Measurements from ENCODE around the gene GRK2. TPM values are rescaled to one million over a fixed set of nuclear protein-coding genes. Genes with fewer than 3 reads are reported as not detected.

GRK2 gene
- total RNA-seq, 3 donors from 2014 or later, result 41.1 to 52.8 (median 52.1) TPM

GRCh38 chr11:67280341-67280787 is 14.1 kb downstream of the GRK2 start:
- intact Hi-C loops (cut with DNase I; ENCODE audit: low total_unique reads), result no loop called here
- TF ChIP-seq POLR2A (IDR thresholded peaks at IDR 0.05) (no peak), POLR2AphosphoS5 (IDR thresholded peaks at IDR 0.05) (no peak)
- TF ChIP-seq, protein P1, sequence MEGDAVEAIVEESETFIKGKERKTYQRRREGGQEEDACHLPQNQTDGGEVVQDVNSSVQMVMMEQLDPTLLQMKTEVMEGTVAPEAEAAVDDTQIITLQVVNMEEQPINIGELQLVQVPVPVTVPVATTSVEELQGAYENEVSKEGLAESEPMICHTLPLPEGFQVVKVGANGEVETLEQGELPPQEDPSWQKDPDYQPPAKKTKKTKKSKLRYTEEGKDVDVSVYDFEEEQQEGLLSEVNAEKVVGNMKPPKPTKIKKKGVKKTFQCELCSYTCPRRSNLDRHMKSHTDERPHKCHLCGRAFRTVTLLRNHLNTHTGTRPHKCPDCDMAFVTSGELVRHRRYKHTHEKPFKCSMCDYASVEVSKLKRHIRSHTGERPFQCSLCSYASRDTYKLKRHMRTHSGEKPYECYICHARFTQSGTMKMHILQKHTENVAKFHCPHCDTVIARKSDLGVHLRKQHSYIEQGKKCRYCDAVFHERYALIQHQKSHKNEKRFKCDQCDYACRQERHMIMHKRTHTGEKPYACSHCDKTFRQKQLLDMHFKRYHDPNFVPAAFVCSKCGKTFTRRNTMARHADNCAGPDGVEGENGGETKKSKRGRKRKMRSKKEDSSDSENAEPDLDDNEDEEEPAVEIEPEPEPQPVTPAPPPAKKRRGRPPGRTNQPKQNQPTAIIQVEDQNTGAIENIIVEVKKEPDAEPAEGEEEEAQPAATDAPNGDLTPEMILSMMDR (IDR thresholded peaks at IDR 0.05), result no peak
- no peak overlapping the region for H3K4me3 ChIP-seq
- H3K27ac ChIP-seq, result peak overlapping the region; percentile 55 to 98
- H3K27me3 ChIP-seq, result no peaks in the 10 kb centered on the region
- H3K9me3 ChIP-seq, result no peaks in the 10 kb centered on the region
- H3K36me3 ChIP-seq, result peaks cover 22% of the 10 kb centered on the region
- peaks cover 29 to 31% of the 10 kb centered on the region in 2 donors for H3K4me1 ChIP-seq
- no peak for DNase-seq (ENCODE audit: low spot score in 2 of 2)

GRCh38 chr11:67280788-67281551 is 14.7 kb downstream of the GRK2 start:
- Histone ChIP-seq H3K27ac (peak overlapping the region; percentile 55 to 98), H3K27me3 (no peaks in the 10 kb centered on the region), H3K4me3 (no peak overlapping the region), H3K4me1 (peaks cover 23 to 26% of the 10 kb centered on the region in 2 donors), H3K9me3 (no peaks in the 10 kb centered on the region), H3K36me3 (peaks cover 22% of the 10 kb centered on the region)
- intact Hi-C loops (cut with DNase I; ENCODE audit: low total_unique reads), result no loop called here
- no peak for DNase-seq (ENCODE audit: low spot score in 2 of 2)
- no peak for TF ChIP-seq POLR2A (IDR thresholded peaks at IDR 0.05)
- TF ChIP-seq POLR2AphosphoS5 (IDR thresholded peaks at IDR 0.05), result no peak
- TF ChIP-seq, protein P1 (IDR thresholded peaks at IDR 0.05), result no peak

DNA sequence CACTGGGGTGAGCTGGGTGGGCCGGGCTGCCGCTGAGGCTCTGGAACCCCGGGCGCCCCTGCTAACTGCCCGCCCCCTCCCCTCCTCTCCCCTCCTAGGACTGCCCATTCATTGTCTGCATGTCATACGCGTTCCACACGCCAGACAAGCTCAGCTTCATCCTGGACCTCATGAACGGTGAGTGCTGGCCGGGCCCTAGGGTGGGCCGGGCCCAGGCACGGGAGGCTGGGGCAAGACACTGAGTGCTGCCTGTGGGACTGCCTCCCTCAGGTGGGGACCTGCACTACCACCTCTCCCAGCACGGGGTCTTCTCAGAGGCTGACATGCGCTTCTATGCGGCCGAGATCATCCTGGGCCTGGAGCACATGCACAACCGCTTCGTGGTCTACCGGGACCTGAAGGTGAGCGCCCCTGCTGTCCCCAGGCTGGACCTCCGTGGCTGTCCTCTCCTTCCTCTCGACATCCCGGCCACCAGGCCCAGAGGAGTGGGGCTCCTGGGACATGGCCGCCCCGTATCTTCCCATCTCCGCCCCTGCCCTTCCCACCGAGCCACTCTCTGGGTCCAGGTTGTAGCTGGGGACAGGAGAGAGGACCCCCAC is 15.4 kb downstream of the GRK2 start:
- Histone ChIP-seq H3K36me3 (peaks cover 22% of the 10 kb centered on the region), H3K9me3 (no peaks in the 10 kb centered on the region), H3K4me3 (no peak overlapping the region), H3K27ac (peak overlapping the region in 1 of 2 donors; percentile 98), H3K27me3 (no peaks in the 10 kb centered on the region), H3K4me1 (peaks cover 19 to 20% of the 10 kb centered on the region in 2 donors)
- no peak for DNase-seq (ENCODE audit: low spot score in 2 of 2)
- intact Hi-C loops (cut with DNase I; ENCODE audit: low total_unique reads), result no loop called here
- TF ChIP-seq POLR2A (IDR thresholded peaks at IDR 0.05) (no peak), POLR2AphosphoS5 (IDR thresholded peaks at IDR 0.05) (no peak)
- TF ChIP-seq, protein P1 (IDR thresholded peaks at IDR 0.05), result no peak

DNA sequence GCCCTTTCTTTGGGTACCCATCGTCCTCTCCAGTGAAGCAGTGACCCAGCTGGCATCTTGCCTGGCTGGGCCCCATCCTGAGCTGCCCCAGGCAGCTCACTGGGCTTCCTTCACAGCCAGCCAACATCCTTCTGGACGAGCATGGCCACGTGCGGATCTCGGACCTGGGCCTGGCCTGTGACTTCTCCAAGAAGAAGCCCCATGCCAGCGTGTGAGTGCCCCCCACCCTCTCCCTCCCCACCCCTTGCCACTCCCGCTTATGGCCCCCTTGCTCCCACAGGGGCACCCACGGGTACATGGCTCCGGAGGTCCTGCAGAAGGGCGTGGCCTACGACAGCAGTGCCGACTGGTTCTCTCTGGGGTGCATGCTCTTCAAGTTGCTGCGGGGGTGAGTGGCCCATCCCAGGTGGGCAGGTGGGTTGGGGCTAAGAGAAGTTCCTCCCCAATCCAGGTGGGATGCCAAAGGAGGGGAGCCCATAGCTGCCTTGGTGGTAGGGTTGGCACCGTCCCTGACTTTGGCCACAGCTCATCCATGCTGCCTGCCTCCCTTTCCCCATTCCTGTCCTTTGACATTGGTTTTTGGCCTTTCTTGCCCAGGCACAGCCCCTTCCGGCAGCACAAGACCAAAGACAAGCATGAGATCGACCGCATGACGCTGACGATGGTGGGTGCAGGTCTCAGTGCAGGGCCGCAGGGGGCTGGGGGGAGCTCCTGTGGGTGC is 16.0 kb downstream of the GRK2 start:
- Histone ChIP-seq H3K4me1 (peaks cover 14% of the 10 kb centered on the region in 2 donors), H3K27ac (peak overlapping the region in 1 of 2 donors; percentile 35)

More for the DNA sequence above, 16.0 kb downstream of the GRK2 start:
- TF ChIP-seq POLR2AphosphoS5 (IDR thresholded peaks at IDR 0.05) (no peak), POLR2A (IDR thresholded peaks at IDR 0.05) (no peak)
- TF ChIP-seq, protein P1 (IDR thresholded peaks at IDR 0.05), result no peak
- intact Hi-C loops (cut with DNase I; ENCODE audit: low total_unique reads), result no loop called here
- Histone ChIP-seq H3K4me3 (no peak overlapping the region), H3K9me3 (no peaks in the 10 kb centered on the region), H3K36me3 (peaks cover 22% of the 10 kb centered on the region), H3K27me3 (no peaks in the 10 kb centered on the region)
- DNase-seq (ENCODE audit: low spot score in 2 of 2), result no peak
